ENCODE data around the gene GMPS.
A peak's percentile ranks its signal among the peaks of the same experiment; 100 is the strongest.
"Not testable (repeated sequence)": the region's sequence is repeated elsewhere in the genome, so short reads cannot be mapped to it uniquely, and the experiment has no call there.

Gene GMPS

GRCh38 chr3:155872904-155873646, 2.6 kb downstream of the GMPS start:
- DNase-seq (ENCODE audit: low read depth), result no peak

GRCh38 chr3:155876037-155876436, 5.6 kb downstream of the GMPS start:
- DNase-seq (ENCODE audit: low read depth), result no peak

- DNase-seq (ENCODE audit: low read depth), result no peak
Observed at GRCh38 chr3:155876503-155876902, 6.1 kb downstream of the GMPS start.

GRCh38 chr3:155880286-155880685, 9.8 kb downstream of the GMPS start:
- no peak for DNase-seq (ENCODE audit: low read depth)

- DNase-seq (ENCODE audit: low read depth), result no peak
Observed at GRCh38 chr3:155884292-155884691, 13.8 kb downstream of the GMPS start.

- no peak for DNase-seq (ENCODE audit: low read depth)
Observed at GRCh38 chr3:155885292-155885691, 14.8 kb downstream of the GMPS start.

- DNase-seq (ENCODE audit: low read depth), result not testable (repeated sequence)
Observed at GRCh38 chr3:155886348-155886747, 15.9 kb downstream of the GMPS start.

- no peak for DNase-seq (ENCODE audit: low read depth)
Observed at GRCh38 chr3:155886915-155887314, 16.5 kb downstream of the GMPS start.

GRCh38 chr3:155889212-155889611, 18.8 kb downstream of the GMPS start:
- DNase-seq (ENCODE audit: low read depth), result no peak

GRCh38 chr3:155889952-155890351, 19.5 kb downstream of the GMPS start:
- DNase-seq (ENCODE audit: low read depth), result no peak

- peak; percentile 21 for DNase-seq (ENCODE audit: low read depth)
Observed at GRCh38 chr3:155890671-155891190, 20.3 kb downstream of the GMPS start.

GRCh38 chr3:155891321-155891720, 20.9 kb downstream of the GMPS start:
- DNase-seq (ENCODE audit: low read depth), result no peak

GRCh38 chr3:155895379-155895900, 25.0 kb downstream of the GMPS start:
- DNase-seq (ENCODE audit: low read depth), result no peak

- no peak for DNase-seq (ENCODE audit: low read depth)
Observed at GRCh38 chr3:155906900-155907299, 36.5 kb downstream of the GMPS start.

- no peak for DNase-seq (ENCODE audit: low read depth)
Observed at GRCh38 chr3:155908086-155908485, 37.6 kb downstream of the GMPS start.

GRCh38 chr3:155908605-155909004, 38.2 kb downstream of the GMPS start:
- DNase-seq (ENCODE audit: low read depth), result no peak

- DNase-seq (ENCODE audit: low read depth), result no peak
Observed at GRCh38 chr3:155912090-155912489, 41.6 kb downstream of the GMPS start.

GRCh38 chr3:155912579-155913190, 42.2 kb downstream of the GMPS start:
- DNase-seq (ENCODE audit: low read depth), result no peak

- no peak for DNase-seq (ENCODE audit: low read depth)
Observed at GRCh38 chr3:155917781-155918180, 47.3 kb downstream of the GMPS start.

- no peak for DNase-seq (ENCODE audit: low read depth)
Observed at GRCh38 chr3:155919728-155920127, 49.3 kb downstream of the GMPS start.

GRCh38 chr3:155921486-155921885, 51.0 kb downstream of the GMPS start:
- no peak for DNase-seq (ENCODE audit: low read depth)

GRCh38 chr3:155934230-155934629, 63.8 kb downstream of the GMPS start:
- DNase-seq (ENCODE audit: low read depth), result peak; percentile 17

GRCh38 chr3:155938409-155938808, 68.0 kb downstream of the GMPS start:
- DNase-seq (ENCODE audit: low read depth), result no peak
